ENCODE results near the gene ECPAS.
"Not testable (repeated sequence)": the region's sequence is repeated elsewhere in the genome, so short reads cannot be mapped to it uniquely, and the experiment has no call there.

DNA sequence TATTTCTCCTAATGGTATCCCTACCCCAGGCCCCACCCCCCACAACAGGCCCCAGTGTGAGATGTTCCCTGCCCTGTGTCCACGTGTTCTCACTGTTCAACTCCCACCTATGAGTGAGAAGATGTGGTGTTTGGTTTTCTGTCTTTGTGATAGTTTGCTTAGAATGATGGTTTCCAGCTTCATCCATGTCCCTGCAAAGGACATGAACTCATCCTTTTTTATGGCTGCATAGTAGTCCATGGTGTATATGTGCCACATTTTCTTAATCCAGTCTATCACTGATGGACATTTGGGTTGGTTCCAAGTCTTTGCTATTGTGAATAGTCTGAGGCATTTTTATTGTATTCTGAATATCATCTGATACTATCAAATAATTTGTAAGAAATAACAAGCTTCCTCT, 38.4 kb downstream of the ECPAS start:
- TF ChIP-seq POLR2A (IDR thresholded peaks at IDR 0.05): not testable (repeated sequence)
- TF ChIP-seq, protein P1, sequence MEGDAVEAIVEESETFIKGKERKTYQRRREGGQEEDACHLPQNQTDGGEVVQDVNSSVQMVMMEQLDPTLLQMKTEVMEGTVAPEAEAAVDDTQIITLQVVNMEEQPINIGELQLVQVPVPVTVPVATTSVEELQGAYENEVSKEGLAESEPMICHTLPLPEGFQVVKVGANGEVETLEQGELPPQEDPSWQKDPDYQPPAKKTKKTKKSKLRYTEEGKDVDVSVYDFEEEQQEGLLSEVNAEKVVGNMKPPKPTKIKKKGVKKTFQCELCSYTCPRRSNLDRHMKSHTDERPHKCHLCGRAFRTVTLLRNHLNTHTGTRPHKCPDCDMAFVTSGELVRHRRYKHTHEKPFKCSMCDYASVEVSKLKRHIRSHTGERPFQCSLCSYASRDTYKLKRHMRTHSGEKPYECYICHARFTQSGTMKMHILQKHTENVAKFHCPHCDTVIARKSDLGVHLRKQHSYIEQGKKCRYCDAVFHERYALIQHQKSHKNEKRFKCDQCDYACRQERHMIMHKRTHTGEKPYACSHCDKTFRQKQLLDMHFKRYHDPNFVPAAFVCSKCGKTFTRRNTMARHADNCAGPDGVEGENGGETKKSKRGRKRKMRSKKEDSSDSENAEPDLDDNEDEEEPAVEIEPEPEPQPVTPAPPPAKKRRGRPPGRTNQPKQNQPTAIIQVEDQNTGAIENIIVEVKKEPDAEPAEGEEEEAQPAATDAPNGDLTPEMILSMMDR (IDR thresholded peaks at IDR 0.05): not testable (repeated sequence)
